ENCODE data around the gene YEATS4.

Gene YEATS4

GRCh38 chr12:69396041-69396440 is 36.5 kb downstream of the YEATS4 start:
- DNase-seq: no peak

DNA sequence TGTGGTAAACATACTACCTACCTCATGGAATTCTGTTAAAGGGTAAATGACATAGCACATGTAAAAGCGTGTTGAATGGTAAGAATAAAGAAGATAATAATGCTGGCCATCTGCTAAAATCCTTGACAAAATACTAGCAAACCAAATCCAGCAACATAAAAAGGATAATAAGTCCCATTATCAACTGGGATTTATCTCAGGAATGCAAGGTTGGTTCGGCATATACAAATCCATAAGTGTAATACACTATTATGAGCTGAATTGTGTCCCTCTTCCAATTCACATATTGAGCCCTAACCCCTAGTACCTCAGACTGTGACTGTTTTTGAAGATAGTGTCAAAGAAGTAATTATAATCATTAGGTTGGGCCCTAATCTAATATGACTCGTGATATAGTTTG is 37.4 kb downstream of the YEATS4 start:
- DNase-seq: no peak

- DNase-seq: no peak
Observed at GRCh38 chr12:69397978-69398377, 38.4 kb downstream of the YEATS4 start.

DNA sequence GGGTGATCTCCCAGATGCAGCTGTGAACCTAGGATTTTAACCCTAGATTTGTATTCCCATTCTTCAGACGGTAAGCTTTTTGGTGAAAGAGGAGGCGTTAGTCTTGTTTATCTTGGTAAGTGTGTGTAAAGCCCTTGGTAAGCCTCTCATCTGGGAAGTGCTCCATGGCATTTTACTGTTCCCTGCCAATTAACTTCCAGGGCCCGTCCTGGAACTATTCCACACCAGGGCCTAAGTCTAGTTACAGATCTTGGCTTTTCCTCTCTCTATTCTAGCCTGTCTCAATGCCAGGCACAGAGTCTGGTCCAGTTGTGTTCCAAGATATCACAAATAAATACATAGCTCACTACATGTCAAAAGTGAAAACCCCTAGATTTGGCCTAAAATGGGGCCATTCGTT is 42.4 kb downstream of the YEATS4 start:
- DNase-seq: no peak

DNA sequence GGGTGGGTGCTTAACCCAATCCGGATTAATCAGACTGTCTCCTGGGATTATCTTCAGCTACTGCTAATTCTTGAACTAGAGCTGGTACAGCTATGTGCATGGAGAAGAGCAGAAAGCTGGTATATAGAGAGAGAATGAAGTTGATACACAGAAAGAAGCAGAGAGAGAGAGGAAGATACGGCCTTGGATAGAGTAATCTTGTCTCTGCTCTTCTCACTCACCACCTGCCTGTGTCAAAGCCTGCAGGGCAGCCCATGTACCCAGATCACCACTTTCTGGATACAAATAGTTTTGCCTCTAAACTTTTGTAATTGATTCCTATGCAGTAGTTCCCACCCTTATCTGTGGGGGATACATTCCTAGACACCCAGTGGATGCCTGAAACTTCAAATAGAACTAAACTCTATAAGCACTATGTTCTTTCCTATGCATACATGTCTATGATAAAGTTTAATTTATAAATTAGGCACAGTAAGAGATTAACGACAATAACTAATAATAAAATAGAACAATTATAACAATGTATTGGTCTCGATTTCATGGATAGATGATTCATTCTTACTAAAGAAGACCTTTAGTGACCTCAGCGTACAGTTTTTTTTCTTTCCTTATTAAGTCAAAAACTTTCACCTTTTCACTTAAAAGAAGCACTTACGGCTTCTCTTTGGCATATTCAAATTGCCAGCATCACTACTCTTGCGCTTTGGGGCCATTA is 45.5 kb downstream of the YEATS4 start:
- DNase-seq: no peak

DNA sequence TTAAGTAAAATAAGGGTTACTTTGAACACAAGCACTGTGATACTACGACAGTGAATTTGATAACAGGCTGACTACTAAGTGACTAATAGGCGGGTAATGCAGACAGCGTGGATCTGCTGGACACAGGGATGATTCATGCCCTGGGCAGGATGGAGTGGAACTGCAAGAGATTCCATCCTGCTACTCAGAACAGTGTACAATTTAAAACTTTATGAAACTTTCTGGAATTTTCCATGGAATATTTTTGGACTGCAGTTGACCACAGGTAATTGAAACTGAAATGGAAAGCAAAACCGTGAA is 46.0 kb downstream of the YEATS4 start:
- no peak for DNase-seq

DNA sequence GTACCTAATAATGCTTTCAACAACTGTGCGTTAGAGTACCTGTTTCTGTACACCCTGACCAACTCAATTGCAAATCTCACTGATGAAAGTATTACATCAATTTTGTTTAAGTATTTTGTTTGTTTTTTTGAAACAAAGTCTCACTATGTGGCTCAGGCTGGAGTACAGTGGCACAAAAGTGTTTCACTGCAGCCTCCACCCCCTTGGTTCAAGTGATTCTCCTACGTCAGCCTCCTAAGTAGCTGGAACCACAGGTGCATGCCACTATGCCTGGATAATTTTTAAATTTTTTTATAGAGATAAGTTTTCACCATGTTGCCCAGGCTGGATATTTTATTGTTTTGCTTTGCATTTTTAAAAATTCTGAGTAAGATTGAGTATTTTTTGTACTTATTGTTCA is 46.7 kb downstream of the YEATS4 start:
- no peak for DNase-seq

DNA sequence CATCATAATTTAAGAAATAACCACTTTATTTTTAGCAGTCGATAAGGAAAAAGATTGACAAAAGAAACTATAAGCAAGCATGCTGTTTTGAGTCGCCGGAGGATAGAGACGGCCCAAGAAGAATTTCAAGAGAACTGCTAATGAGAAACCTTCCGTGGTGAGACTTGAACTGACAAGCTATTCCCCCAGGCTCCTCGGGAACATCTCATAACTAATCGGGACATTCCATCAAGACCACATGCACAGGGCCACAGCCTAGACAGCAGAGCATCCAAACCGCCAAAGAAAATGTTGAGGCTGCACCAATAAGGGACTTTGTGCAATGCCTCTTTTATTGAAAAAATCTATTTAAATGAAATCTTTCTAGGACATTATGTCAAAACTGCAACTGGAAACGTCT is 51.0 kb downstream of the YEATS4 start:
- no peak for DNase-seq

- DNase-seq: no peak
Observed at GRCh38 chr12:69412655-69413054, 53.1 kb downstream of the YEATS4 start.

DNA sequence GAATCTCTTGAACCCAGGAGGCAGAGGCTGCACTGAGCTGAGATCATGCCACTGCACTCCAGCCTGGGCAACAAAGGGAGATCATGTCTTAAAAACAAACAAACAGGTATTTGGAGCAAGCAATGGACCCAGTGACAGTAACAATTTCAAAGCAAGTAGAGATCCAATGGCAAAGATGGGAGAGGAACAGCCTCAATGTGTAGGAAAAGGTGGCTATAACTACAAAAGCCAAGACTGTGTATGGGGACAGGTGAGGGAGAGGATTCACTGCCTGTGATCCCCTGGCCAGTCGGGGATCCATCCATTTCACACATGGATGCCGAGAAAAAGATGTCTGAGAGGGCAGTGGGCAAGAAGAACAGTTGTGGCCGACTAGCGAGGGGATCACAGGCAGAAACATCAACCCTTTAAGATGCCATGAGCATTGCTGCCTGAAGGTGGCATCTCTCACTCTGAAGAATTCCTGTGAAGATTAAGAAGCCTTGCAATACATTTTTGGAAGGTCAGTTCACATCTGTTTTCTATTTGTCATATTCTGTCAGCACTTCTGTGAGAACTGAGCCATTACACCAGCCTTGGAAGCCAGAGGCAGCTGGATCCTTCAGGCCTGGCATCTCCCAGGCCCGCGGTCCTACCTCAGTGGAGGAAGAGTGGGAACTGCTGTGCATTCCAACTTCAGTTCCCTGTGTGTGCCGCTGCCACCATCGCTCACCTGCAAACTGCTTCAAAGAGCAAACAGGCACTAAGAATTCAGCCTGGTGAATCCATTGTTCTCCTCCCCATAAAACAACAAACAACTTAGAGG is 56.1 kb downstream of the YEATS4 start:
- no peak for DNase-seq

DNA sequence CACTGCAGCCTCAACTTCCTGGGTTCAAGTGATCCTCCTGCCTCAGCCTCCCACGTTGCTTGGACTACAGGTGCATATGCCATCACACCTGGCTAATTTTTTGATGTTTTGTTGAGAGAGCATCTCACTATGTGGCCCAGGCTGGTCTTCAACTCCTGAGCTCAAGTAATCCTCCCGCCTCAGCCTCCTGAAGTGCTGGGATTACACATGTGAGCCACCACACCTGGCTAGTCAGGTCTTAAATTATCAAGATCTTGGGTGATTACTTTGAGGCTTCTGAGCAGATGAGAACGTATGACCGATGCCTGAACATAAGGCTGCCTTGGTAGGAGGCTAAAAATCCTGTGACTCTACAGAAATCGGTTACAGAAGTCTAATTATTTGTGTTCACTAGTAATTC is 57.7 kb downstream of the YEATS4 start:
- no peak for DNase-seq

DNA sequence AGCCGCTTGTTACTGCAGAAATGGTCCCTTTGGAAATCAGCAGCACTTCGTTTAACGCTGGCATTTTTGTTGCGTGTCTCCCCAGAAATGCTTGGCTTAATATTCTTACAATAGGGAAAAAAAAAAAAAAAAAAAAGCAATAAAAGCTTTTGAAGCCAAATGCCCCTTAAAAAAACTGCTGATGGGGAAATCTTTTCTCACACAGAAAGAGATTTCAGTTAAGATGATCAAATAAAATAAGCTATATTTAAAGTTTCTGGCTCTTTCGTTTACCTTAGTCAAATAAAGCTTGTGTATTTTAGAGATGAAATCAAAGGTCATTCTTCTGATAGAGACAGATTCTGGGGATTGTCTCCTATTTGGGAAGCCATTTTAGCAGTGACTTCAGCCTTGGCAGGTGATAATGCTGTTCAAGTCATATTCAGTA is 58.2 kb downstream of the YEATS4 start:
- DNase-seq: no peak

GRCh38 chr12:69419701-69420100 is 60.2 kb downstream of the YEATS4 start:
- no peak for DNase-seq

DNA sequence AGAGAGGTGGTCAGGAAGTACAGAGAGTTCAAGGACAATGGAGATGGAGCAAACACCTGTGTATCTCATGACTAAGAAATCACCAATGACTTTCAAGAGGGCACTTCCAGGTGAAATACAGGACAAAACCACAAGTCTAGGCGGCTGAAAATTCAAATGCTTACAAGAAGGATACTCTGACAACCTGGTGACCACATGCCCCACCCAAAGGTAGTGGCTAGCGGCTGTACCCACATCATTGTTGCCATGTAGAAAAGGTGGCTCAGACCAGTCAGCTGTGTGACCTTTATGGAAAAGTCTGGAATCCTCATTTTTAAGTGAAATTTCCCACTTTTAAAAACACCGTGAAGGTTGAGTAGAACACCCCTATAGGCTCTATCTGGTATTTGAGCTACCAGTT is 62.0 kb downstream of the YEATS4 start:
- no peak for DNase-seq

DNA sequence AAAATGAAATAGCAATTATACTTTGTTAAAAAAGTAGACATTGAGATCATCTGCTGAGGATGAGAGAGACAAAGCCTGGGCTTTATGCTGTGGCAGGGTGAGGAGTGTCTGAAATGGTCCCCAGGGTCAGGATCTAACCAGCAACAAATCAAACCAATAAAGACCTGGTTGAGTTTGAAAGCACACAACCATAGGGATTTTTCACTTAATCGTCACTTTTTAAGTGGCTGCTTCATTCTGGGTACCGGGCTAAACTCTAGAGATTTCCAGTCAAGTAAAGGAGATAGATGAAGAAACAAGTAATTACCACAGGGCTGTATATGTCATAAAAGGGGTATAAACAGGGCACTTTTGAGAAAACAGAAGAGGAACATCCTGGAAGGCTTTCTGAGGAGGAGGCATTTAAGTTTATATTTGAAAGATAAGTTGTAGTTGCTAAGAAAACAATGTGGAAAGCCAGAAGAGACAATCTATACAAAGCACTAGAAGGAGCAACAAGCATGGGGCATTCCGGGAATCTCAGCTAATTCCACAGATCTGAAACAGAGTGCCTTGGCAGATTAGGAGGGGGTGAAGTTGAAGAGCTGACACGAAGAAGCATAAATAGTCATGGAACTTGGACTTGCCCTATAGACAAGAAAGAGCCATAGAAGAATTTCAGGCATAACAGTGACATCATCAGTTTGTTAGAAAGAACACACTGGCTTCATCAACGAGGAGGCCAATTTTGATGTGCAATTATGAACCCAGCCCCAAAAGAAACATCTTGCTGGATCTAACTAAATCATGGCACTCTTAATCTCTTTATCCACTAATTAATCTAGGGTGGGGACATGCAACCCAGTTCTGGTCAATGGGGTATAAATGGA is 63.7 kb downstream of the YEATS4 start:
- DNase-seq: no peak

DNA sequence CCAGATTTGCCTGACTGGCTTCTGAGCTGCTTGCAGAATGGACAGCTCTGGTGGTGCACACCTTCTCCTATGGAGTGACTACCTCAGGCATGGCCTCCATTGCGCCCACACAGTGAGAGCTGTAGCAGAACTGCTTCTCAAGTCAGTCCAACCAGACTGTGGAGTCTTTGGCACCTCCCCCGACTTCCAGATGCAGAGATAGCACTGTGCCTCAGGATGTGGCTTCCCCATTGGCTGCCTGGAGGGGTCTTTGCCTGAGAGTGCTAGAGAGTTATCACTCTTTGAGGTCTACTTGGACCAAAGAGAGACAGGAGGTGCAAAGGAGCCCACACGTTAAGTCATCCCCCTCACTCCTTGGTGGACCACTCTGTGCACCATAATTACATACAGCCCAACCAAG is 65.9 kb downstream of the YEATS4 start:
- no peak for DNase-seq

GRCh38 chr12:69428351-69429073 is 69.0 kb downstream of the YEATS4 start:
- DNase-seq: no peak

DNA sequence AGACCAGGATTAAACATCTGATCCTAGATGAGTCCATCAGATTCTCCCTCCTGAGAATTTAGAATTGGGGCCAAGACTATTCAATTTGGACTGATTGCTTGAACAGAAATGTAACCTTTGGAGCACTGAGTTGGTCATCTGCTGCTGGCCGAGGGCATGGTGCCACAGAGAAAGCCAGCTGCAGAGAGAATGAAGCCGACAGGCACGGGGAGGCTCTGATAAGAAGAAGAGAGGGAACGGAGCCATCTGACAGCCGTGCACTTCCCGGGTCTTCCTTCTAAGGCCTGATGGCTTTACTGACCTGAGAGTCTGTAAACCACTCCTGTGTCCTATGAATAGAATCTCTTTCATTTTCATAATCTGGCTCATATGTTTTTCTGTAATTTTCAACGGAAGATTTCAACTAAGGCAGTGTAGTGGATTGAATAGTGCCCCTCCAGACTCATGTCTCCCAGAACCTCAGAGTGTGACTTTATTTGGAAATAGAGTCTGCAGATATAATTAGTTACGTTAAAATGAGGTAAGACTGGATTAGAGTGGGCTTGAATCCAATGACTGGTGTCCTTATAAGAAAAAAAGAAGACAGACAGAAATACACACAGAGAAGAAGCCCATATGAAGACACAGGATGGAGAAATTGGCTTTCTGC is 71.5 kb downstream of the YEATS4 start:
- DNase-seq: no peak

GRCh38 chr12:69431591-69432222 is 72.2 kb downstream of the YEATS4 start:
- no peak for DNase-seq

GRCh38 chr12:69433653-69434052 is 74.1 kb downstream of the YEATS4 start:
- DNase-seq: no peak

DNA sequence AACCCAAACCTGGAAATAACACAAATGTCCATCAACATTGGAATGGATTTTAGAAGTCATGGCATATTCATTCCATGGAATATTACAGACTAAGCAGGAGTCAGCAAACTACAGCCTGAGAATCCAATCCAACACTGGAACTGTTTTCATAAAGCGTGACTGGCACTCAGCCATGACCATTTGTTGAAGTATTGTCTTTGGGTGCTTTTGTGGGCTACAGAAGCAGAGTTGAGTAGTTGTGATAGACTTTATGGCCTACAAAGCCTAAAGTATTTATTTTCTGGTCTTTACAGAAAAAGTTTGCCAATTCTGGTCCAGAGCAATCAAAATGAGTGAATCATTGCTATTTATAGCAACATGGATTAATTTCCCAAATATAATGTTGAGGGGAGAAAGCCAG is 76.1 kb downstream of the YEATS4 start:
- no peak for DNase-seq

- no peak for DNase-seq
Observed at GRCh38 chr12:69437073-69437472, 77.5 kb downstream of the YEATS4 start.

All from stimulated activated CD8-positive, alpha-beta memory T cell treated with anti-CD3 and anti-CD28 coated beads, Interleukin-4, amount 100 ng/mL, for 48 hours (primary cell).